Measurements from ENCODE around the gene CDK5R1.
"Not testable (repeated sequence)": the region's sequence is repeated elsewhere in the genome, so short reads cannot be mapped to it uniquely, and the experiment has no call there.

Gene CDK5R1

GRCh38 chr17:32486701-32487472, at the start of gene CDK5R1:
Gene CDK5R1 (plus strand): TSS chr17:32486993. CDS start chr17:32487621, 628 bp downstream.
- DNase-seq (ENCODE audit: low read depth) = peak; percentile 24

GRCh38 chr17:32440722-32441121, 46.1 kb upstream of the CDK5R1 start:
- no peak for DNase-seq (ENCODE audit: low read depth)

- DNase-seq (ENCODE audit: low read depth) = no peak
Observed at GRCh38 chr17:32441886-32442285, 44.9 kb upstream of the CDK5R1 start.

GRCh38 chr17:32443827-32444300, 42.9 kb upstream of the CDK5R1 start:
- no peak for DNase-seq (ENCODE audit: low read depth)

GRCh38 chr17:32444301-32445073, 42.3 kb upstream of the CDK5R1 start, which contains the start of gene PSMD11:
Gene PSMD11 (plus strand): TSS chr17:32444510. CDS start chr17:32444524, 14 bp downstream.
- DNase-seq (ENCODE audit: low read depth) = peak; percentile 89

- DNase-seq (ENCODE audit: low read depth) = no peak
Observed at GRCh38 chr17:32445074-32445415, 41.7 kb upstream of the CDK5R1 start.

- DNase-seq (ENCODE audit: low read depth) = no peak
Observed at GRCh38 chr17:32445497-32445896, 41.3 kb upstream of the CDK5R1 start.

GRCh38 chr17:32445971-32446370, 40.8 kb upstream of the CDK5R1 start:
- DNase-seq (ENCODE audit: low read depth) = no peak

GRCh38 chr17:32446949-32447348, 39.8 kb upstream of the CDK5R1 start:
- DNase-seq (ENCODE audit: low read depth) = no peak

GRCh38 chr17:32449963-32450362, 36.8 kb upstream of the CDK5R1 start:
- no peak for DNase-seq (ENCODE audit: low read depth)

- not testable (repeated sequence) for DNase-seq (ENCODE audit: low read depth)
Observed at GRCh38 chr17:32450379-32450778, 36.4 kb upstream of the CDK5R1 start.

- DNase-seq (ENCODE audit: low read depth) = no peak
Observed at GRCh38 chr17:32451879-32452278, 34.9 kb upstream of the CDK5R1 start.

GRCh38 chr17:32452281-32452680, 34.5 kb upstream of the CDK5R1 start:
- no peak for DNase-seq (ENCODE audit: low read depth)

GRCh38 chr17:32453370-32453769, 33.4 kb upstream of the CDK5R1 start:
- no peak for DNase-seq (ENCODE audit: low read depth)

- no peak for DNase-seq (ENCODE audit: low read depth)
Observed at GRCh38 chr17:32458371-32458770, 28.4 kb upstream of the CDK5R1 start.

- no peak for DNase-seq (ENCODE audit: low read depth)
Observed at GRCh38 chr17:32460054-32460453, 26.7 kb upstream of the CDK5R1 start.

GRCh38 chr17:32461498-32461852, 25.3 kb upstream of the CDK5R1 start:
- no peak for DNase-seq (ENCODE audit: low read depth)

GRCh38 chr17:32461853-32462617, 24.8 kb upstream of the CDK5R1 start:
- DNase-seq (ENCODE audit: low read depth) = no peak

GRCh38 chr17:32463304-32463703, 23.5 kb upstream of the CDK5R1 start:
- no peak for DNase-seq (ENCODE audit: low read depth)

GRCh38 chr17:32464374-32464773, 22.4 kb upstream of the CDK5R1 start:
- DNase-seq (ENCODE audit: low read depth) = no peak

- DNase-seq (ENCODE audit: low read depth) = no peak
Observed at GRCh38 chr17:32467949-32468348, 18.8 kb upstream of the CDK5R1 start.

- no peak for DNase-seq (ENCODE audit: low read depth)
Observed at GRCh38 chr17:32470405-32471167, 16.2 kb upstream of the CDK5R1 start.

Measured in CMK (cell line).